GM12878 (cell line): ENCODE results near the gene CABP7. TPM values are rescaled to one million over a fixed set of nuclear protein-coding genes. Genes with fewer than 3 reads are reported as not detected.

Experiments used
- ATAC-seq: fragments of 200-7000 bp; cut with Tn5 transposase; 3 replicates; pipeline ENCODE4 v1.9.1; 2020; ENCODE audit warnings: mild to moderate bottlenecking, moderate library complexity
- BruUV-seq: library from RNA; stranded (reverse); fragments of 400-500 nt; replicated peaks from 2 replicates; lab custom pipeline; 2021; lab: Mats Ljungman, UMichigan
- CTCF ChIA-PET: fragments of 300-600 bp; sonication (Branson Sonifier 250); formaldehyde crosslinking; extraction: SDS; loops from one replicate; lab custom pipeline; 2021; ENCODE audit warnings: inconsistent platforms; lab: Yijun Ruan, JAX
- POLR2A ChIA-PET: fragments of 350-600 bp; formaldehyde crosslinking; extraction: SDS; loops from one replicate; lab custom pipeline; 2021; ENCODE audit warnings: inconsistent platforms; lab: Charles Lee
- RAD21 ChIA-PET: fragments of 300-600 bp; sonication (Branson Sonifier 250); formaldehyde crosslinking; loops from one replicate; lab custom pipeline; 2023; ENCODE audit warnings: antibody characterized with exemption; ENCODE audit not compliant: unreplicated experiment; lab: Charles Lee
- SMC1A ChIA-PET: fragments of 300-600 bp; sonication (Branson Sonifier 250); formaldehyde crosslinking; loops from one replicate; lab custom pipeline; 2023; ENCODE audit not compliant: unreplicated experiment, uncharacterized antibody; lab: Charles Lee
- DNase-seq: peaks from one replicate; pipeline ENCODE4 v3.0.0-alpha.2; 2011; ENCODE audit warnings: low read depth, low spot score
- FAIRE-seq: peaks from 3 replicates; lab custom pipeline; 2011; peaks lifted over from hg19 to GRCh38; lab: Jason Lieb, UNC
- H2AFZ ChIP-seq: 2 replicates; pipeline ENCODE4 v1.6.0; 2011; ENCODE audit warnings: low read depth, low read length, control low read depth; ENCODE audit not compliant: control insufficient read depth
- H3K27ac ChIP-seq: 2 replicates; pipeline ENCODE4 v1.5.1; 2011; ENCODE audit warnings: control low read depth; ENCODE audit not compliant: control insufficient read depth, insufficient read depth
- H3K27me3 ChIP-seq, 2 experiments: replicated peaks in 1 of 2; 2 replicates each; pipeline versions ENCODE4 v1.6.0 to v1.6.1; 2011; ENCODE audit warnings: low read length in 1 of 2; ENCODE audit not compliant: control insufficient read depth in 2 of 2, insufficient read depth in 2 of 2
- H3K36me3 ChIP-seq, 2 experiments: 2 replicates each; pipeline ENCODE4 v1.5.1; 2011; ENCODE audit warnings: low read length in 1 of 2; ENCODE audit not compliant: control insufficient read depth in 2 of 2, insufficient read depth in 2 of 2
- H3K4me1 ChIP-seq: 2 replicates; pipeline ENCODE4 v1.6.1; 2011; ENCODE audit warnings: mild to moderate bottlenecking, low read length, moderate library complexity, mixed read lengths; ENCODE audit not compliant: control insufficient read depth, insufficient read depth
- H3K4me2 ChIP-seq: 2 replicates; pipeline ENCODE4 v1.6.0; 2011; ENCODE audit warnings: control low read depth; ENCODE audit not compliant: control insufficient read depth, insufficient read depth
- H3K4me3 ChIP-seq: fragments of 200-600 bp; sonication (generic); 2 replicates; pipeline ENCODE4 v1.5.1; 2016
- H3K79me2 ChIP-seq: 2 replicates; pipeline ENCODE4 v1.6.0; 2011; ENCODE audit warnings: low read length; ENCODE audit not compliant: control insufficient read depth, insufficient read depth
- H3K9ac ChIP-seq: 2 replicates; pipeline ENCODE4 v1.8.0; 2011; ENCODE audit warnings: low read length, control low read depth, mixed read lengths; ENCODE audit not compliant: control insufficient read depth, insufficient read depth
- H3K9me3 ChIP-seq: replicated peaks from 3 replicates; pipeline ENCODE4 v1.5.1; 2011; ENCODE audit warnings: mild to moderate bottlenecking, low read length; ENCODE audit not compliant: control insufficient read depth, insufficient read depth
- H4K20me1 ChIP-seq: 2 replicates; pipeline ENCODE4 v1.6.0; 2011; ENCODE audit not compliant: control insufficient read depth, insufficient read depth
- CHD4 ChIP-seq: fragments of 200-600 bp; sonication (generic); IDR thresholded peaks from 2 replicates; pipeline ENCODE4 v1.6.1; 2016; ENCODE audit warnings: mild to moderate bottlenecking
- CUX1 ChIP-seq: IDR thresholded peaks from 2 replicates; pipeline ENCODE4 v1.6.1; 2012; ENCODE audit warnings: improper control_type of control experiment, low read depth, low read length; ENCODE audit not compliant: insufficient replicate concordance
- KLF5 ChIP-seq: fragments of 450-650 bp; IDR thresholded peaks from 2 replicates; pipeline ENCODE4 v1.6.1; 2014; ENCODE audit warnings: mild to moderate bottlenecking; ENCODE audit not compliant: partially characterized antibody
- NR2C1 ChIP-seq: fragments of 450-650 bp; IDR thresholded peaks from 2 replicates; pipeline ENCODE4 v1.6.1; 2017; ENCODE audit warnings: antibody characterized with exemption, mild to moderate bottlenecking, moderate library complexity
- RFX5 ChIP-seq: IDR thresholded peaks from 2 replicates; pipeline ENCODE4 v1.6.1; 2011; ENCODE audit warnings: low read depth, low read length, improper control_type of control experiment
- SRF ChIP-seq, 2 experiments: IDR thresholded peaks; 2 replicates each; pipeline ENCODE4 v1.6.1; 2011; ENCODE audit warnings: low read depth in 2 of 2, low read length in 2 of 2, mild to moderate bottlenecking in 1 of 2, moderate library complexity in 1 of 2
- ZNF207 ChIP-seq: fragments of 450-650 bp; IDR thresholded peaks from 2 replicates; pipeline ENCODE4 v1.6.1; 2014; ENCODE audit warnings: antibody characterized with exemption, mild to moderate bottlenecking, borderline replicate concordance
- ZNF384 ChIP-seq: IDR thresholded peaks from 2 replicates; pipeline ENCODE4 v1.6.1; 2012; ENCODE audit warnings: low read depth, mild to moderate bottlenecking, low read length, improper control_type of control experiment, borderline replicate concordance
- ZZZ3 ChIP-seq: IDR thresholded peaks from 2 replicates; pipeline ENCODE4 v1.6.1; 2011; ENCODE audit warnings: low read depth; ENCODE audit not compliant: control insufficient read depth, insufficient read length
- WGBS: methylation state at CpG from one replicate; pipeline ENCODE4 v1.1.6; 2016; ENCODE audit warnings: low lambda C conversion rate; ENCODE audit not compliant: insufficient replicate concordance, insufficient coverage; ENCODE audit errors: missing lambda C conversion rate; 5-methylcytosine and 5-hydroxymethylcytosine counted together
- in situ Hi-C: fragments of 300-500 bp; cut with MboI; formaldehyde crosslinking; loops from 9 replicates; pipeline ENCODE4 v1.14.3; 2018; ENCODE audit warnings: mixed read lengths
- intact Hi-C: fragments of 100-400 bp; cut with micrococcal nuclease; formaldehyde crosslinking; loops from one replicate; pipeline ENCODE4 v1.14.2; 2022; ENCODE audit not compliant: unreplicated experiment
- polyA plus RNA-seq, 11 experiments: library from polyadenylated mRNA; depleted of rRNA in 4 of 11; unstranded in 6 of 11; stranded (reverse) in 5 of 11; fragments of >200 nt; fragmentation: Nextera tagmentation in 4 of 11; fragmentation: Illumina TruSeq in 1 of 11; extraction: Ambion mirVana in 4 of 11; extraction: Trizol in 1 of 11; gene quantifications; 1 replicate in 1 of 11; 2 replicates in 10 of 11; pipeline versions ENCODE4 v1.2.1 to v1.2.3, GENCODE V29; 2011 to 2016; ENCODE audit warnings: inconsistent platforms in 2 of 11, missing spikeins in 2 of 11, low read depth in 1 of 11
- total RNA-seq, 4 experiments: library from RNA; depleted of rRNA in 3 of 4; stranded (reverse); fragments of >200 nt in 3 of 4; fragmentation: Illumina TruSeq in 1 of 4; extraction: Trizol in 1 of 4; gene quantifications; 2 replicates each; pipeline versions ENCODE4 v1.2.1 to v1.2.3, GENCODE V29; 2013 to 2021
- TF ChIP-seq, protein P1 (sequence below): fragments of 450-650 bp; IDR thresholded peaks from 2 replicates; pipeline ENCODE4 v1.6.1; 2017; ENCODE audit warnings: antibody characterized with exemption, mild to moderate bottlenecking, moderate library complexity

CABP7 gene
- total and polyA plus RNA-seq, 10 of the 15 experiments (the other 5 are each of a cell fraction or from before 2014, with no cell fraction given) = 0.02 to 0.18 (median 0.05) TPM; not detected in 5

GRCh38 chr22:29692327-29692640 is 27.5 kb upstream of the CABP7 start (continued):
- no peak for TF ChIP-seq CUX1
- TF ChIP-seq CHD4 = no peak
- no peak for TF ChIP-seq NR2C1
- TF ChIP-seq RFX5 = no peak

- H3K4me2 ChIP-seq = no peak overlapping the region
- no peaks in the 10 kb centered on the region for H4K20me1 ChIP-seq
- H2AFZ ChIP-seq = no peak overlapping the region
- no peak overlapping the region for H3K9ac ChIP-seq
- ATAC-seq (no peak), DNase-seq (no peak), FAIRE-seq (no peak)
- H3K27ac ChIP-seq = no peak overlapping the region
- H3K4me1 ChIP-seq = no peaks in the 10 kb centered on the region
- ChIA-PET SMC1A (interaction anchor here (0.6 kb wide), 1 partner anchor 398 kb away, joined by 3 read pairs; no protein-coding TSS in a partner anchor), RAD21 (interaction anchor here (1.5 kb wide), 1 partner anchor 312 kb away, joined by 5 read pairs; no protein-coding TSS in a partner anchor), POLR2A (no interaction called here), CTCF (interaction anchor here (1.3 to 1.5 kb wide), 2 partner anchors 10 to 395 kb away, joined by 3 to 6 read pairs; no protein-coding TSS in a partner anchor)
- 92% methylated on average over 8 of the region's 8 CpGs for WGBS
- H3K36me3 ChIP-seq = peaks cover 2 to 24% of the 10 kb centered on the region in 2 experiments; a peak in 3 of 4 replicates
- H3K27me3 ChIP-seq = no peaks in the 10 kb centered on the region
- no TSS peak for BruUV-seq
- H3K79me2 ChIP-seq = no peaks in the 10 kb centered on the region
- no peaks in the 10 kb centered on the region for H3K9me3 ChIP-seq
- TF ChIP-seq ZNF384 (no peak), ZZZ3 (no peak), SRF (IDR thresholded peaks at IDR 0.05; ENCODE audit: low read depth in 2 of 2, low read length in 2 of 2) (no peak), ZNF207 (no peak), KLF5 (no peak)
- TF ChIP-seq, protein P1, sequence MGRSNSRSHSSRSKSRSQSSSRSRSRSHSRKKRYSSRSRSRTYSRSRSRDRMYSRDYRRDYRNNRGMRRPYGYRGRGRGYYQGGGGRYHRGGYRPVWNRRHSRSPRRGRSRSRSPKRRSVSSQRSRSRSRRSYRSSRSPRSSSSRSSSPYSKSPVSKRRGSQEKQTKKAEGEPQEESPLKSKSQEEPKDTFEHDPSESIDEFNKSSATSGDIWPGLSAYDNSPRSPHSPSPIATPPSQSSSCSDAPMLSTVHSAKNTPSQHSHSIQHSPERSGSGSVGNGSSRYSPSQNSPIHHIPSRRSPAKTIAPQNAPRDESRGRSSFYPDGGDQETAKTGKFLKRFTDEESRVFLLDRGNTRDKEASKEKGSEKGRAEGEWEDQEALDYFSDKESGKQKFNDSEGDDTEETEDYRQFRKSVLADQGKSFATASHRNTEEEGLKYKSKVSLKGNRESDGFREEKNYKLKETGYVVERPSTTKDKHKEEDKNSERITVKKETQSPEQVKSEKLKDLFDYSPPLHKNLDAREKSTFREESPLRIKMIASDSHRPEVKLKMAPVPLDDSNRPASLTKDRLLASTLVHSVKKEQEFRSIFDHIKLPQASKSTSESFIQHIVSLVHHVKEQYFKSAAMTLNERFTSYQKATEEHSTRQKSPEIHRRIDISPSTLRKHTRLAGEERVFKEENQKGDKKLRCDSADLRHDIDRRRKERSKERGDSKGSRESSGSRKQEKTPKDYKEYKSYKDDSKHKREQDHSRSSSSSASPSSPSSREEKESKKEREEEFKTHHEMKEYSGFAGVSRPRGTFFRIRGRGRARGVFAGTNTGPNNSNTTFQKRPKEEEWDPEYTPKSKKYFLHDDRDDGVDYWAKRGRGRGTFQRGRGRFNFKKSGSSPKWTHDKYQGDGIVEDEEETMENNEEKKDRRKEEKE = no peak
- no peak overlapping the region for H3K4me3 ChIP-seq
- intact Hi-C loops (loop anchor here (10.0 kb wide), 1 partner anchor 392 kb away; the partner anchor contains the start of gene HORMAD2), in situ Hi-C loops (no loop called here)
Measured at GRCh38 chr22:29693161-29693560, 26.6 kb upstream of the CABP7 start.
